Lung (tissue), 12 donors: ENCODE data around the gene NCOR1. TPM values are rescaled to one million over a fixed set of nuclear protein-coding genes. Genes with fewer than 3 reads are reported as not detected.
A peak's percentile ranks its signal among the peaks of the same experiment; 100 is the strongest.

Experiments
- ATAC-seq: fragments of 200-7000 bp; cut with Tn5 transposase; one replicate; pipeline ENCODE4 v1.9.1; 2020; ENCODE audit warnings: moderate number of reproducible peaks; ENCODE audit not compliant: insufficient read depth, low FRiP score
- DNase-seq, 3 donors: peaks; one replicate each; pipeline ENCODE4 v3.0.0-alpha.2; 2013 to 2017
- H3K27ac ChIP-seq, 2 donors: one replicate each; pipeline ENCODE4 v1.5.1; 2013; ENCODE audit warnings: mild to moderate bottlenecking in 2 of 2, moderate library complexity in 2 of 2, control low read depth in 1 of 2, inconsistent platforms in 1 of 2, low read depth in 1 of 2, low read length in 1 of 2
- H3K27me3 ChIP-seq, 3 donors: one replicate each; pipeline ENCODE4 v1.5.1; 2013; ENCODE audit warnings: low read length in 2 of 3; ENCODE audit not compliant: control insufficient read depth in 3 of 3, insufficient read depth in 3 of 3
- H3K36me3 ChIP-seq, 4 donors: one replicate each; pipeline ENCODE4 v1.5.1; 2013; ENCODE audit warnings: low read length in 4 of 4, mild to moderate bottlenecking in 1 of 4, moderate library complexity in 1 of 4; ENCODE audit not compliant: control insufficient read depth in 4 of 4, insufficient read depth in 4 of 4
- H3K4me1 ChIP-seq, 5 donors: one replicate each; pipeline ENCODE4 v1.5.1; 2013; ENCODE audit warnings: low read length in 5 of 5, mild to moderate bottlenecking in 2 of 5, moderate library complexity in 1 of 5; ENCODE audit not compliant: control insufficient read depth in 5 of 5, insufficient read depth in 5 of 5
- H3K4me3 ChIP-seq: one replicate; pipeline ENCODE4 v1.5.1; 2013; ENCODE audit warnings: mild to moderate bottlenecking, control low read depth, moderate library complexity
- H3K9ac ChIP-seq, 2 donors: one replicate each; pipeline ENCODE4 v1.5.1; 2013; ENCODE audit warnings: low read length in 2 of 2, control low read depth in 1 of 2; ENCODE audit not compliant: insufficient read depth in 1 of 2
- H3K9me3 ChIP-seq, 4 donors: one replicate each; pipeline ENCODE4 v1.5.1; 2013; ENCODE audit warnings: low read length in 3 of 4, mild to moderate bottlenecking in 1 of 4, moderate library complexity in 1 of 4; ENCODE audit not compliant: control insufficient read depth in 4 of 4, insufficient read depth in 3 of 4
- CTCF ChIP-seq: IDR thresholded peaks from 2 replicates; pipeline ENCODE4 v1.5.1; 2012; ENCODE audit warnings: mild to moderate bottlenecking; ENCODE audit errors: control extremely low read depth, extremely low read depth
- WGBS, 2 donors: extraction: QIAGEN DNeasy Blood & Tissue Kit; methylation state at CpG; one replicate each; pipeline ENCODE4 v1.1.7; 2013; 5-methylcytosine and 5-hydroxymethylcytosine counted together
- polyA plus RNA-seq, 2 donors: library from polyadenylated mRNA; stranded (reverse); fragments of 200-250 nt; gene quantifications; one replicate each; pipeline ENCODE4 v1.2.1, GENCODE V29; 2013
- total RNA-seq, 2 donors: library from RNA; depleted of rRNA in 1 of 2; stranded (reverse); fragments of >200 nt in 1 of 2; gene quantifications; one replicate each; pipeline ENCODE4 v1.2.1, GENCODE V29; 2014 to 2021
- donor health status: control.
- donor health status: control.
- donor health status: Bipolar disorder and iron deficiency.
- donor health status: healthy.
- donor health status: DM: yes; HTN: yes; CAD: no.

The NCOR1 gene
- total and polyA plus RNA-seq, 4 donors = 31.9 to 201 (median 80.3) TPM

GRCh38 chr17:16033729-16034349, 181.5 kb downstream of the NCOR1 start:
- no peak for TF ChIP-seq CTCF
- Histone ChIP-seq H3K4me1 (peaks cover 0 to 1% (median 0%) of the 10 kb centered on the region in 5 donors), H3K27me3 (no peaks in the 10 kb centered on the region), H3K27ac (no peak overlapping the region), H3K9ac (no peak overlapping the region), H3K4me3 (no peak overlapping the region), H3K36me3 (peaks cover 31 to 72% (median 52%) of the 10 kb centered on the region in 4 donors), H3K9me3 (no peaks in the 10 kb centered on the region)
- 76 to 86% methylated on average over 7 of the region's 7 CpGs for WGBS, 2 donors
- DNase-seq (no peak), ATAC-seq (no peak)

GRCh38 chr17:16027708-16028584, 187.4 kb downstream of the NCOR1 start:
- no peak for TF ChIP-seq CTCF
- 65 to 85% methylated on average over 5 of the region's 5 CpGs for WGBS, 2 donors
- DNase-seq = no peak
- Histone ChIP-seq H3K4me3 (no peak overlapping the region), H3K9me3 (no peaks in the 10 kb centered on the region), H3K4me1 (peaks cover 0 to 10% (median 0%) of the 10 kb centered on the region in 5 donors), H3K27me3 (no peaks in the 10 kb centered on the region), H3K36me3 (peaks cover 35 to 76% (median 55%) of the 10 kb centered on the region in 4 donors), H3K9ac (no peak overlapping the region), H3K27ac (peak overlapping the region; percentile 88 to 89)
- peak; percentile 84 for ATAC-seq

- Histone ChIP-seq H3K9ac (no peak overlapping the region), H3K36me3 (peaks cover 27 to 71% (median 49%) of the 10 kb centered on the region in 4 donors), H3K27me3 (no peaks in the 10 kb centered on the region), H3K9me3 (no peaks in the 10 kb centered on the region), H3K4me3 (no peak overlapping the region), H3K27ac (peak overlapping the region in 1 of 2 donors; percentile 88), H3K4me1 (peaks cover 0 to 10% (median 0%) of the 10 kb centered on the region in 5 donors)
- no peak for DNase-seq
- no peak for ATAC-seq
- TF ChIP-seq CTCF = no peak
- 94 to 97% methylated on average over 5 of the region's 5 CpGs for WGBS, 2 donors
Observed at GRCh38 chr17:16026895-16027294, 188.4 kb downstream of the NCOR1 start.
